Naive thymus-derived CD8-positive, alpha-beta T cell (primary cell): ENCODE data around the gene UBE2E1. TPM values are rescaled to one million over a fixed set of nuclear protein-coding genes. Genes with fewer than 3 reads are reported as not detected.

Experiments
- ATAC-seq, 2 donors: fragments of 150-1000 bp; cut with Tn5 transposase in 1 of 2; sonication (Bioruptor Pico), chemical (Tn5 transposase) in 1 of 2; 1 replicate in 1 of 2; 2 replicates in 1 of 2; pipeline ENCODE4 v1.10.0; 2021; ENCODE audit warnings: mild to moderate bottlenecking in 2 of 2, moderate library complexity in 2 of 2
- POLR2A ChIA-PET: fragments of 350-600 bp; sonication (Branson Sonifier 250); formaldehyde crosslinking; loops from one replicate; lab custom pipeline; 2021; ENCODE audit warnings: antibody characterized with exemption; lab: Charles Lee
- DNase-seq, 10 donors: peaks; one replicate each; pipeline versions ENCODE4 v3.0.0 to v3.0.0-alpha.2; 2020 to 2022
- H3K27ac Mint-ChIP-seq, 10 donors: one replicate each; pipeline ENCODE4 v1.8.0; 2020 to 2022; ENCODE audit warnings: mild to moderate bottlenecking in 10 of 10, mixed read lengths in 10 of 10, moderate library complexity in 4 of 10, inconsistent platforms in 1 of 10
- H3K27me3 Mint-ChIP-seq, 5 donors: one replicate each; pipeline ENCODE4 v1.8.0; 2021 to 2022; ENCODE audit warnings: mixed read lengths in 5 of 5
- H3K36me3 Mint-ChIP-seq, 3 donors: one replicate each; pipeline ENCODE4 v1.8.0; 2020 to 2022; ENCODE audit warnings: mixed read lengths in 3 of 3, mild to moderate bottlenecking in 2 of 3, inconsistent platforms in 1 of 3
- H3K4me1 Mint-ChIP-seq, 4 donors: one replicate each; pipeline ENCODE4 v1.8.0; 2021 to 2022; ENCODE audit warnings: mixed read lengths in 4 of 4
- H3K4me3 Mint-ChIP-seq, 10 donors: one replicate each; pipeline ENCODE4 v1.8.0; 2020 to 2022; ENCODE audit warnings: mild to moderate bottlenecking in 10 of 10, mixed read lengths in 10 of 10, moderate library complexity in 6 of 10, inconsistent platforms in 1 of 10
- H3K9me3 Mint-ChIP-seq, 9 donors: one replicate each; pipeline ENCODE4 v1.8.0; 2020 to 2022; ENCODE audit warnings: mixed read lengths in 9 of 9, mild to moderate bottlenecking in 3 of 9, inconsistent platforms in 1 of 9, moderate library complexity in 1 of 9
- polyA plus RNA-seq, 3 donors: library from polyadenylated mRNA; unstranded; fragments of 300-500 nt; fragmentation: Illumina TruSeq; gene quantifications; one replicate each; pipeline ENCODE4 v1.2.3, GENCODE V29; 2021
- total RNA-seq, 8 experiments: library from RNA in 2 of 8; stranded (reverse) in 2 of 8; gene quantifications; one replicate each; pipeline ENCODE4 v1.2.3 and lab custom pipeline; 2021 to 2026

Gene UBE2E1
- total and polyA plus RNA-seq, 5 experiments from 2014 or later = 5.6 to 65.6 (median 14.7) TPM

- H3K27ac Mint-ChIP-seq = peak overlapping the region in 3 of 10 donors; percentile 1 to 61 (median 16)
- no peaks in the 10 kb centered on the region for H3K27me3 Mint-ChIP-seq
- no peaks in the 10 kb centered on the region for H3K9me3 Mint-ChIP-seq
- peaks cover 0 to 22% (median 3%) of the 10 kb centered on the region in 3 donors for H3K36me3 Mint-ChIP-seq
- DNase-seq (no peak), ATAC-seq (no peak)
- H3K4me3 Mint-ChIP-seq = no peak overlapping the region
- peaks cover 27 to 80% (median 69%) of the 10 kb centered on the region in 4 donors for H3K4me1 Mint-ChIP-seq
- POLR2A ChIA-PET = no interaction called here
These were observed 20.8 kb downstream of the UBE2E1 start for GRCh38 chr3:23826382-23827064.

DNA sequence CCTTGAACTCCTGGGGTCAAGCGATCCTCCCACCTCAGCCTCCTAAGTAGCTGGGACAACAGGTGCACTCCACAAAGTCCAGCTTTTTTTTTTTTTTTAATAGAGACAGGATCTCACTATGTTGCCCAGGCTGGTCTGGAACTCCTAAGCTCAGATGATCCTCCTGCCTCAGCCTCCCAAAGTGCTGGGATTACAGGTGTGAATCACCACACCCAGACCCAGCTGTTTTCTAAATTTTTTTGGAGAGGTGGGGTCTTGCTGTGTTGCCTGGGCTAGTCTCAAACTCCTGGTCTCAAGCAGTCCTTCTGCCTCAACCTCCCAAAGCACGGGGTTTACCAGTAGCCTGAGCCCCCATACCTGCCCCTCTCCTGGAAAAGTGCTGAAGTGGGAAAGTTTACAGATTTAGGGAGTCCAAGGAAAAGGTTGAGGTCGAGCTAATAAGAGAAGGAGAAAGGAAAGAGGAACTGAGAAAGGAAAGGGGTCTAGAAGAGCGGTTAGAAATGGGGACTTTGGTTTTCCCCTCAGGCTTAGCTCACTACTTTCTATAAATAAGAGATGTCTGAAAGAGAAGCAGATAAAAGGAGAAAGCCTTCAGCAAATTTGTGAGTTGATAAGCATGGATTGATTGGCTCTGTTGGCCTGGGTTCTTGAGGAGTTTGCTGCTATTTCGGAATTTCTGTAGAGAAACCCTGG lies 23.6 kb downstream of the UBE2E1 start:
- DNase-seq (no peak), ATAC-seq (no peak)
- Mint-ChIP-seq H3K27me3 (no peaks in the 10 kb centered on the region), H3K9me3 (no peaks in the 10 kb centered on the region), H3K36me3 (peaks cover 0 to 15% (median 0%) of the 10 kb centered on the region in 3 donors), H3K27ac (peak overlapping the region in 2 of 10 donors; percentile 4 to 64), H3K4me3 (peak overlapping the region in 1 of 10 donors; percentile 28), H3K4me1 (peaks cover 19 to 73% (median 61%) of the 10 kb centered on the region in 4 donors)
- POLR2A ChIA-PET = interaction anchor here (0.7 kb wide), 1 partner anchor 96 kb away, joined by 3 read pairs; no protein-coding TSS in a partner anchor

- Mint-ChIP-seq H3K27ac (peak overlapping the region in 3 of 10 donors; percentile 11 to 64 (median 40)), H3K36me3 (peaks cover 0 to 5% (median 0%) of the 10 kb centered on the region in 3 donors), H3K4me3 (no peak overlapping the region), H3K9me3 (no peaks in the 10 kb centered on the region), H3K4me1 (peaks cover 17 to 75% (median 58%) of the 10 kb centered on the region in 4 donors), H3K27me3 (no peaks in the 10 kb centered on the region)
- no peak for DNase-seq
- ATAC-seq = no peak
- POLR2A ChIA-PET = interaction anchor here (0.5 to 0.9 kb wide), 2 partner anchors 86 to 1613 kb away, joined by 3 to 4 read pairs; partner anchors contain the start of genes NKIRAS1 and RPL15
These were observed 25.2 kb downstream of the UBE2E1 start for GRCh38 chr3:23830869-23831484.

GRCh38 chr3:23831517-23832394 lies 26.0 kb downstream of the UBE2E1 start:
- H3K27ac Mint-ChIP-seq = peak overlapping the region in 1 of 10 donors; percentile 60
- ATAC-seq (no peak), DNase-seq (no peak)
- peaks cover 18 to 75% (median 59%) of the 10 kb centered on the region in 4 donors for H3K4me1 Mint-ChIP-seq
- no peaks in the 10 kb centered on the region for H3K9me3 Mint-ChIP-seq
- H3K4me3 Mint-ChIP-seq = no peak overlapping the region
- POLR2A ChIA-PET = interaction anchor here (0.9 kb wide), 1 partner anchor 85 kb away, joined by 4 read pairs; the partner anchor contains the start of genes NKIRAS1 and RPL15
- H3K36me3 Mint-ChIP-seq = peaks cover 0 to 5% (median 0%) of the 10 kb centered on the region in 3 donors
- no peaks in the 10 kb centered on the region for H3K27me3 Mint-ChIP-seq

DNA sequence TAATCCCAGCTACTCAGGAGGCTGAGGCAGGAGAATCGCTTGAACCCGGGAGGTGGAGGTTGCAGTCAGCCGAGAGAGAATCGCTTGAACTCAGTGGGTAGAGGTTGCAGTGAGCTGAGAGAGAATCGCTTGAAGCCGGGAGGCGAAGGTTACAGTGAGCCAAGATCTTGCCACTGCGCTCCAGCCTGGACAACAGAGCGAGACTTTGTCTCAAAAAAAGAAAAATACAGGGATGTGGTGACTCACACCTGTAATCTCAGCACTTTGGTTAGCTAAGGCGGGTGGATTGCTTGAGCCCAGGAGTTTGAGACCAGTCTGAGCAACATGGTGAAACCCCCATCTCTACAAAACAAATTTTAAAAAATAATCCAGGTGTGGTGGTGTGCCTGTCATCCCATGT lies 26.8 kb downstream of the UBE2E1 start:
- POLR2A ChIA-PET = no interaction called here
- Mint-ChIP-seq H3K27ac (peak overlapping the region in 3 of 10 donors; percentile 25 to 33 (median 29)), H3K27me3 (no peaks in the 10 kb centered on the region), H3K4me1 (peaks cover 20 to 81% (median 65%) of the 10 kb centered on the region in 4 donors), H3K9me3 (no peaks in the 10 kb centered on the region), H3K4me3 (no peak overlapping the region), H3K36me3 (peaks cover 0 to 5% (median 0%) of the 10 kb centered on the region in 3 donors)
- ATAC-seq = no peak
- DNase-seq = no peak

DNA sequence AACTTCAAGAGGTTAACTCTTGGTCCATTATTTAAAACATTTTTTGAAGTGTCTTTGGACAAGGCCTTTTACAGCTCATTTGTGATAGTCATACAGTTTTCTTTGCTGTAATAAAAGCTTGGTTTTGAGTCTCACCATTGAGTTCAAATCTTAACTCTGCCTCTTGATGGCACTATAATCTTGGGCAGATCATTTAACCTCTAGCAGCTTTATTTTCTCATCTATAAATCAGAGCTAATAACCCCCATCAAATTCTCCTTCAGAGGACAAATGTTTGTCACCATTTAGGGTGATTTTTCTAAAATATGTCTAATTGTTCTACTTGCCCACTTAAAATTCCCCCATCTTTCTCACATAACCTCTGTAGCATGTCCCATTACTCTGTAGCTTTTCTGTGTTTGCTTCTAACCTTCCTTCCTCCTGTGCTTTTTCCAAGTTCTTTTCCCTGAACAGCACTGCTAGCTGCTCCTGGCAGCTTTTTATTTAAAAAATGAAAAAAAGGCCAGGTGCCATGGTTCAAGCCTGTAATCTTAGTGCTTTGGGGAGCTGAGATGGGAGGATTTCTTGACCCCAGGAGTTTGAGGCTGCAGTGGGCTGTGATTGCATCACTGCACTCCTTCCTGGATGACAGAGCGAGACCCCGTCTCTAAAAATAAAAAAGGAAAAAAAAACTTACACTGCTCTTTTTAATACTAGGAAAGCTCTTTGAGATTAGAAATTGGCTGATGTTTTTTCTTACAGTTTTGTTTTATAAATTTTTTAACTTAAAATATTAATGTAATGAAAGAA lies 28.5 kb downstream of the UBE2E1 start:
- peak overlapping the region in 2 of 10 donors; percentile 8 to 10 for H3K27ac Mint-ChIP-seq
- H3K36me3 Mint-ChIP-seq = peaks cover 0 to 7% (median 0%) of the 10 kb centered on the region in 3 donors
- H3K4me1 Mint-ChIP-seq = peaks cover 18 to 68% (median 60%) of the 10 kb centered on the region in 4 donors
- ATAC-seq (no peak), DNase-seq (no peak)
- no peaks in the 10 kb centered on the region for H3K27me3 Mint-ChIP-seq
- no peak overlapping the region for H3K4me3 Mint-ChIP-seq
- POLR2A ChIA-PET = interaction anchor here (1.1 kb wide), 1 partner anchor 27 kb away, joined by 4 read pairs; no protein-coding TSS in a partner anchor
- H3K9me3 Mint-ChIP-seq = no peaks in the 10 kb centered on the region

DNA sequence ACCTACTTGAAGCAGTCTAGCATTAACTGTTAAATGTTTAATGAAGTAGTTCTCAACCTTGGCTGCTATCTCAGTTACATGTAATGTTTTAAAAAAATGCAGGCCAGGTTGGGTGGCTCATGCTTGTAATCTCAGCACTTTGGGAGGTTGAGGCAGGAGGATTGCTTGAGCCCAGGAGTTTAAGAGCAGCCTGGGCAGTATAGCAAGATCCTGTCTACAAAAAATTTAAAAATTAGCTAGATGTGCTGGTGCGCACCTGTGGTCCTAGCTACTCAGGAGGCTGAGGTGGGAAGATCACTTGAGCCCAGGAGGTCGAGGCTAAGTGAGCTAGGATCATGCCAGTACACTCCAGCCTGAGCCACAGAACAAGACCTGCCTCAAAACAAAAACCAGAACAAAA lies 29.3 kb downstream of the UBE2E1 start:
- no peak overlapping the region for H3K4me3 Mint-ChIP-seq
- peak overlapping the region in 2 of 10 donors; percentile 60 to 79 for H3K27ac Mint-ChIP-seq
- POLR2A ChIA-PET = no interaction called here
- DNase-seq (no peak), ATAC-seq (no peak)
- no peaks in the 10 kb centered on the region for H3K9me3 Mint-ChIP-seq
- H3K27me3 Mint-ChIP-seq = no peaks in the 10 kb centered on the region
- H3K36me3 Mint-ChIP-seq = peaks cover 0 to 12% (median 0%) of the 10 kb centered on the region in 3 donors
- peaks cover 15 to 67% (median 59%) of the 10 kb centered on the region in 4 donors for H3K4me1 Mint-ChIP-seq

DNA sequence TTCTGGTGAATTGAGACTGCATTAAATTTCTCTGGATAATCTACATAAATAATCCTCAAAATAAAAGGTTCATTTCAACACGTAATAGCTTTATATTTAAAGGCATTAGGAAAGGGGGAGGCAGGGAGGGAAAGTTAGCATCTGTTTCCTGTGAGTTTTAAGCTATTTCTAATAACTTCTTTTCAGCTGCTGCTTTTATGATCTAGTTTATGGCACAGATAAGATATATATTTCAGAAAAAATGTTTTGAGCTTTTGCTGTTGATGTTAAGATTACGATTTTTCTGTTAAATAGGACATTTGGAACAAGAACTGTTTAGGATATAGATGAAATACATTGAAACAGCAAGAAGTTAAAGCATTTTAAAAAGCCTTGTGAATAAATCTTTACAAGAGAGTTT lies 30.0 kb downstream of the UBE2E1 start:
- peak overlapping the region in 2 of 10 donors; percentile 6 to 16 for H3K27ac Mint-ChIP-seq
- ATAC-seq (no peak), DNase-seq (no peak)
- H3K9me3 Mint-ChIP-seq = no peaks in the 10 kb centered on the region
- peaks cover 0 to 14% (median 1%) of the 10 kb centered on the region in 3 donors for H3K36me3 Mint-ChIP-seq
- POLR2A ChIA-PET = interaction anchor here (0.6 kb wide), 1 partner anchor 34 kb away, joined by 4 read pairs; no protein-coding TSS in a partner anchor
- no peaks in the 10 kb centered on the region for H3K27me3 Mint-ChIP-seq
- H3K4me1 Mint-ChIP-seq = peaks cover 17 to 67% (median 59%) of the 10 kb centered on the region in 4 donors
- H3K4me3 Mint-ChIP-seq = no peak overlapping the region

GRCh38 chr3:23836536-23837230 lies 30.9 kb downstream of the UBE2E1 start:
- Mint-ChIP-seq H3K27ac (peak overlapping the region in 5 of 10 donors; percentile 1 to 40 (median 16)), H3K9me3 (no peaks in the 10 kb centered on the region), H3K4me3 (no peak overlapping the region), H3K4me1 (peaks cover 19 to 66% (median 60%) of the 10 kb centered on the region in 4 donors), H3K27me3 (no peaks in the 10 kb centered on the region), H3K36me3 (peaks cover 0 to 14% (median 1%) of the 10 kb centered on the region in 3 donors)
- no peak for ATAC-seq
- no peak for DNase-seq
- POLR2A ChIA-PET = interaction anchor here (0.6 kb wide), 1 partner anchor 33 kb away, joined by 4 read pairs; no protein-coding TSS in a partner anchor

DNA sequence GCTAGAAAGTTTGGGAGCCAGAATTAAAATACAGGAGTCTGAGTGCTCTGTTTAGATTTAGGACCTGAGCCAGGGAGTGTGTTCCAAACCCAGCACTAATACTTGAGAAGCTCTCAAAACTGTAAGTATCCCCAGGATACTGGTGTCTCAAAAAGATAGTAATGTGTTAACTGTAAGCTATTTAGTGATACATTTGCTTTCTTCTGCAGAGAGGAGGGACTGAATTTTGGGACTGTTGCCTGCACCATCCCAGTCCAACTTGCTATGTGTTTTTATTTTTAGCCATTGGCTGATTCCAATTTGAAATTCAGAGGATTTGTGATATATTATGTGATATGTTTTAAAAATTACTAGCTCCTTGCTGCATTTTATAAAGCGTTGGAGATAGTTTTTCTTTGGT lies 31.5 kb downstream of the UBE2E1 start:
- no peak for DNase-seq
- H3K4me3 Mint-ChIP-seq = no peak overlapping the region
- H3K27me3 Mint-ChIP-seq = no peaks in the 10 kb centered on the region
- POLR2A ChIA-PET = no interaction called here
- peak overlapping the region in 1 of 10 donors; percentile 35 for H3K27ac Mint-ChIP-seq
- H3K36me3 Mint-ChIP-seq = peaks cover 0 to 9% (median 1%) of the 10 kb centered on the region in 3 donors
- ATAC-seq = no peak
- H3K4me1 Mint-ChIP-seq = peaks cover 20 to 64% (median 60%) of the 10 kb centered on the region in 4 donors
- no peaks in the 10 kb centered on the region for H3K9me3 Mint-ChIP-seq
